Activated CD4-positive, alpha-beta T cell treated with anti-CD3 and anti-CD28 coated beads for 4 hours (primary cell): ENCODE measurements around the gene TMEM234.
"Not testable (repeated sequence)": the region's sequence is repeated elsewhere in the genome, so short reads cannot be mapped to it uniquely, and the experiment has no call there.

ENCODE experiments used
- DNase-seq, 2 donors: peaks; one replicate each; pipeline ENCODE4 v3.0.0-alpha.2; 2020

Gene TMEM234

GRCh38 chr1:32221980-32222755 lies at the start of gene TMEM234, which contains the start of gene EIF3I:
Gene TMEM234, minus strand, starts transcription at chr1:32222353. Its CDS starts 31 bp downstream, at chr1:32222322.
Gene EIF3I, plus strand, starts transcription at chr1:32222407. Its CDS starts 35 bp downstream, at chr1:32222442.
- peak; percentile 90 to 91 for DNase-seq

GRCh38 chr1:32269744-32270143 lies 47.6 kb upstream of the TMEM234 start:
- no peak for DNase-seq

- no peak for DNase-seq
Measured at GRCh38 chr1:32266921-32267591, 44.9 kb upstream of the TMEM234 start.

GRCh38 chr1:32265846-32266245 lies 43.7 kb upstream of the TMEM234 start:
- DNase-seq: no peak

- no peak for DNase-seq
Measured at GRCh38 chr1:32263744-32264143, 41.6 kb upstream of the TMEM234 start.

- DNase-seq: not testable (repeated sequence)
Measured at GRCh38 chr1:32263236-32263593, 41.1 kb upstream of the TMEM234 start.

GRCh38 chr1:32257227-32257508 lies 35.0 kb upstream of the TMEM234 start:
- DNase-seq: no peak

GRCh38 chr1:32256473-32257226 lies 34.5 kb upstream of the TMEM234 start:
- DNase-seq: no peak

- DNase-seq: no peak
Measured at GRCh38 chr1:32255072-32256071, 33.2 kb upstream of the TMEM234 start.

GRCh38 chr1:32250893-32251716 lies 29.0 kb upstream of the TMEM234 start, which contains the start of gene LCK:
Gene LCK, plus strand, starts transcription at chr1:32251265. Its CDS starts 23,065 bp downstream, at chr1:32274330.
- DNase-seq: peak; percentile 57 to 67

GRCh38 chr1:32249831-32250525 lies 27.8 kb upstream of the TMEM234 start:
- DNase-seq: peak; percentile 79 to 81

- DNase-seq: peak; percentile 66 to 74
Measured at GRCh38 chr1:32247983-32248889, 26.1 kb upstream of the TMEM234 start.

GRCh38 chr1:32247452-32247851 lies 25.3 kb upstream of the TMEM234 start:
- DNase-seq: no peak

GRCh38 chr1:32246888-32247273 lies 24.7 kb upstream of the TMEM234 start, which contains the start of gene FAM167B:
Gene FAM167B, plus strand, starts transcription at chr1:32247222. Its CDS starts 200 bp downstream, at chr1:32247422.
- DNase-seq: no peak

GRCh38 chr1:32242341-32242851 lies 20.2 kb upstream of the TMEM234 start:
- no peak for DNase-seq

GRCh38 chr1:32241001-32241763 lies 19.0 kb upstream of the TMEM234 start:
- peak in 1 of 2 donors; percentile 31 for DNase-seq

GRCh38 chr1:32240140-32240951 lies 18.2 kb upstream of the TMEM234 start:
- peak; percentile 54 to 55 for DNase-seq

- no peak for DNase-seq
Measured at GRCh38 chr1:32239790-32240139, 17.6 kb upstream of the TMEM234 start.
